Cerebellar nuclear complex (tissue), 1 donor: ENCODE measurements around the gene FGF22.

Source experiments
- DNase-seq, 2 experiments: peaks; one replicate each; lab custom pipeline; 2025; lab: John Stamatoyannopoulos, UW

Gene FGF22

DNA sequence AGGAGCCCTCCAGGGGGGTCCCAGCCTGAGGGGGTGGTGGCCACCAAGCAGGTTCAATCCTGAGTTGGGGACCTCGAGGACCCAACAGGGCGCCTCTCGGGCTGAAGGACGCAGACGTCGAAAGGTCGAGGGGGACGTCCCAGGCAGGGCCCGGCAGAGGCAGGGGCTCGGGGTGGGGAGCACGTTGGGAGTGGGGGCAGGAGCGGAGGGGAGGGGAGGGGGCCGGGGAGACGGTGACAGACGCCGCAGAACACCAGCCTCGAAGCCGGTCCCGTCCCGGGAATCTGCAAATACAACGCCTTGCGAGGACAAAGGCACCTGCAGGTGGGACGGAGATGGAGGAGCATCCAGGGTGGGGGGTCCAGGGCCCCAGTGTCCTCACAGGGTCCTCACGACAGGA, 4.1 kb downstream of the FGF22 start:
- no peak for DNase-seq

DNA sequence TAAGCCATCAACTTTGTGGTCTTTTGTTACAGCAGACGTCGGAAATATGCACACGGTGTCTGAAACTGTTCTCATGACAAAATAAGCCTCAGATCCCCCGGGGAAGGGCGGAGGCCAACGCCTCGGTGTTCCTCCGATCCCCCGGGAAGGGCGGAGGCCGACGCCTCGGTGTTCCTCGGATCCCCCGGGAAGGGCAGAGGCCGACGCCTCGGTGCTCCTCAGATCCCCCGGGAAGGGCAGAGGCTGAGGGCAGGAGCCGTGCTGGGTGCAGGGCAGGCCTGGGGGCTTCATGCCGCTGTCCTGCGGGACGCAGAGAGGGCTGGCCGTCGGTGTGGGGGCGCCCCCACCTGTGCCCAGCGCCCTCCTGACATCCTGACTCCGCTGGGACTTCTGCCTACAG, 4.7 kb downstream of the FGF22 start:
- DNase-seq = no peak

DNA sequence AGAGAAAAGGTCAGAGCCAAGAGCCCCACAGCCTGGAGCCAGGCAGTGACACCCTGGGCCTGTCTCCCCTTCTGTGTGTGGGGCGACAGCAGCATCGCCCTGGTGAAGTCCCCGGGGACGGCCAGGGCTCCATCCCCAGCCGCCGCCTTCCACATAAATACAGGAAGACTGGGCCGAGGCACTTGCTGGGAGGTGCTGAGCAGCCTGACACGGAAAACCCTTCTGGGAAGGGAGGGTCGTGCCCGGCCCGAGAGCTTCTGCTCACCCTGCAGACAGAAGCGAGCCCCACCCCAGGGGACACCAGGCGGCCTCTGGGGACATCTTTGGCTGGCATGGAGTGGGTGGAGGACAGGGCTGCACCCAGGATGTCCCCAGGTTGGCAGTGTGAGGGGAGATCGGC, 5.1 kb downstream of the FGF22 start:
- no peak for DNase-seq

DNA sequence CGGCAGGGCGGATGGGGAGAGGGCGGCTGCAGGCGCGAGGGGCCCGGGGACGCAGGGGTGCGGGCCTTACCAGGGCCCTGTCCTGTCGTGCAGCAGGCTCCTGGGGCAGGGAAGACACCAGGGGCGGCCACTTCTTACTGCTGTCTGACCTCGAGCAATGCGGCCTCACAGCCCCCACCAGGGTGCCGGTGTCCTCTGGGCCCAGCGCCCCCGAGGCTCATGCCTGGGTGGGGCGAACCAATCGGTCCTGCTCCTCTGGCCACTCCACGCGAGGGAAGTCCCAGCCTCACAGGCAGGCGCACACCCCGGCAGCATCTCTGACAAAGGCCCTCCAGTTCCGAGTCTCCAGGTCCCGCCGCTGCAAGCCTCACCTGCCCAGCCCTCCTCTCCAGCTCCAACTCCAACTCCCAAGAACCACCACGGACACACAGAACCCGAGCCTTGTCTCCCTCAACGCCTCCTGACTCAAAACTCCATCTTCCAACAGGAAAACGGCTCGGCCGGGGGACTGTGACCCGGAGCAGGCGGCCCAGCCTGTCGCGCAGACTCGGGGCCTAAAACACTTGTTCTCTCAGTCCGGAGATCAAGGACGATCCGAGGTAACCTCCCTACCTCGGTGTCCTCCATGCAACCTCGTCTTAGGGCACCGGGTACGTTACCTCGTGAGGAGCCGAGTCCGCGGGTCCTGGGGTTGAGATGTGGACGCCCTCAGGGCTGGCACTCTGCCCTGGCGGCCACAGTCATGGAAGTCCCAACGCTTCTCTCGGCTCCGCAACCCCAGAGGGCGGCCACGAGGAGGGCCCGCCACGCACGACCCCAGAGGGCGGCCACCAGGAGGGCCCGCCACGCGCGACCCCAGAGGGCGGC, 6.5 kb downstream of the FGF22 start:
- DNase-seq = no peak

DNA sequence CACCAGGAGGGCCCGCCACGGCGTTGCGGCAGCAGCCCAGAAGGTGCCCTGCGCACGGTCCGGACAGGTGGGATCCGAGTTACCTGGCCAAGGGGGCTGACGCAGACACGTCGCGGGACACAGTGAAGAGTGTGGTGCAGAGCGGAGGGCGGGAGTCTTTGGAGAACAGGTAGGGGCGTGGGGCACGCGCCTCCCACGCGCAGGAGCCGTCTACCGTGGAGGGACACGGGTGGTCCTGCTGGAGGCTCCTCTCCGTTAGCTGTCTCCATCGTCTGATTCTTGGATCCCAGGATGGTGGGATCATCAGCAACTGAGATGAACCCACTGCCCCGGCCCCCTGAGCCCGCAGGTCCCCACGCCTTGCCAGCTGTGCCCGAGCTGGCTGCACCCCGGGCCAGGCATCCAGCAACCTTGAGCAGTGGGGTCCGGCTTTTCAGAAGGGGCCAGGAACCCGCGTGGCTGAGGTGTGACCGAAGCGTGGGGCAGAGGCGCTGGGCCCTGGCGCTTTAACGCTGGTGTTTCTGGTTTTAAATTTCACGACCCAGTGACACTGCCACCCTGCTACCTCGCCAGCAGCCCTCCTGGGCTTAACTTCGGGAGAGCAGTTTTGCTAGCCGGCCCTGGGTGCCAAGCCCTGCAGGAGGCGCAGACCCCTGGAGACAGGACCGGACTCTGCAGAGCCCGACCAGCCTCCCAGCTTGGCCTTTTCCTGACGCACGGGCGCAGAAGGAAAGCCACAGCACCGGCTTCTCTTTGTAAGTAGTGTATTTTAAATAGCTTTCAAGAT, 7.3 kb downstream of the FGF22 start:
- no peak for DNase-seq

DNA sequence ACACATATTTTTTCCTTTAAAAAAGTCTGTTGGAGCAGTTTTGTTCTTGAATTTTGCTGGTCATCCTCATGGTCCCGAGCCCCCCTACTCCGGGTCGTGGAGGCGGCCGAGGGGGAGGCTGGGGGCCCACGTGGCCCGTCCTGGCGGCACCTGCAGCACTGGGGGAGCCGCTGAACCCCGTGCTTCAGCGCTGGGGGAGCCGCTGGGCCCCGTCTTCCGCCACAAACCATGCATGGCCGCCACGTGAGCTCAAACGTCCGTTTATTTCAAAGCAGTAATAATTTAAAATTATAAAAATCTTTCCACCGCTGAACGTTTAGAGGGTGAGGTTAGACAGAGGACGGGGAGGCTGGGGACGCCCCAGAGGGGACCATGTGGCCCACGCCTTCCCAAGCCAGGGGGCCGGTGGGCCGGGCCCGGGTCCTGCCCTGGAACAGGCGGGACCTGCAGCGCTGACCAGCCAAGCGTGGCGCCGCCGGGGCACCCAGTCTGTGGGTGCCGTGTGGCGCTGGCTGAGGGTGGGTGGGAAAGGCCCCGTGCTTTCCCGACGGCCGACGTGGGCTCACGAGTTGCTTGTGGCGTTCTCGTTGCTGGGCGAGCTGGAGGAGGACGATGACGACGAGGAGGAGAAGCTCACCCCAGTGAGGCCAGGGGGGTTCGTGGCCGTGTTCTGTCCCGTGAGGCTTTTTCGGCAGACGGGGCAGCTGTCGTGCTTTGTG, 8.0 kb downstream of the FGF22 start:
- no peak for DNase-seq

DNA sequence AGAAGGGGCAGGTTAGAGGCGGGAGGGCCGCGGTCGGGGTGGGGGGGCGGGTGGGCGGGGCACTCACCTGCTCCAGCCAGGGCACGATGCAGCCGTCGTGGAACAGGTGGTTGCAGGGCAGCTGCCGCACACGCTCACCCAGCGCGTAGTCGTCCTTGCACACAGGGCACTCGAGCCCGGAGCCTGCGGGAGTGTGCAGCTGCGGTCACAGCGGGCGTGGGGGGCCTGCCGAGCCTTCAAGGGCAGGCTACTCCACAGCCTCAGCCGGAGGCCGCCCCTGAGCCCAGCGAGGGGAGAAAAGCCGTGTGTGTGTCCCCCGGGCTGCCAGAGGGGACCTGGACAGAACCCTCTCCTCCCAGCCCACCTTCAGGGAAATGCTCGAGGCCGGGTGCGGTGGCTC, 8.6 kb downstream of the FGF22 start:
- DNase-seq = no peak

DNA sequence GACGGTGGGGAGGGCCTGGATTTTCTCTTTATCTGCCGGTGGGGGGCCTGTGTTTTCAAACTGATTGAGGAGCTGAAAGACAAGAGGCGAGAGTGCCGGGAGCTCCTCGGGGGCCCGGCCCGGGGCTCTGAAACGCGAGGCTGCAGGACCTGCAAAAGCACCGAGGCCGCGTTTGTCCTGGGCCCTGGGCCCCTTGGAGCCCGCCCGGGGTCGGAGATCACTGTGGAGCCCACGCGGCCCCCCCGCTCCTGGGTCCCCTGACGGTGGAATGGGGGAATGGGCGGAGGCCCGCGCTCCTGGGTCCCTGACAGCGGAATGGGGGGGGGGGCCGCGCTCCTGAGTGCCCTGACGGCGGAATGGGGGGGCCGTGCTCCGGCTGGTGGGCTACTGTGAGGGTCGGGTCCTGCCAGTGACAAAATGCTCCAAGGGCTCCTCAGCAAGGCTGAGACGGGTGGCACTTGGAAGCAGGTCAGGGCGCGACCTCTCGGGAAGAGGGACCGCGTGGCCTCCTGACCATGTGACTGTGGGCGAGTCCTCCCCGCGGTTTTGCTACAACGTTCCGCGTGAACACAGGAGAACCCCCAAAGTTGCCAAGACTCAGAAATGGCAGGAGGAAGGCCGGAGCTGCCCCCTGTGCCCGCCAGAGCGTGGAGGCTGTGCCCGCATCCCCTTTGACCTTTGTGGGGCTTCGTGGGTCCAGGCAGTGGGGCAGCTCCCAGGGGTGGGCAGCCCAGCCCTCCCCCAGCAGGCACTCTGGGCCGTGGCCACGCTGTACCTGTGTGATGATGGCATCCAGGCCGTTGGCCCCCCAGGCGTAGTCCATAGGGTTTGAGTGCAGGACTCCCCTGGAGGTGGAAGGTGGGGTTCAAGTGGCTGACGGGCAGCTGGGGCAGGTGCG, 9.5 kb downstream of the FGF22 start:
- DNase-seq = no peak

DNA sequence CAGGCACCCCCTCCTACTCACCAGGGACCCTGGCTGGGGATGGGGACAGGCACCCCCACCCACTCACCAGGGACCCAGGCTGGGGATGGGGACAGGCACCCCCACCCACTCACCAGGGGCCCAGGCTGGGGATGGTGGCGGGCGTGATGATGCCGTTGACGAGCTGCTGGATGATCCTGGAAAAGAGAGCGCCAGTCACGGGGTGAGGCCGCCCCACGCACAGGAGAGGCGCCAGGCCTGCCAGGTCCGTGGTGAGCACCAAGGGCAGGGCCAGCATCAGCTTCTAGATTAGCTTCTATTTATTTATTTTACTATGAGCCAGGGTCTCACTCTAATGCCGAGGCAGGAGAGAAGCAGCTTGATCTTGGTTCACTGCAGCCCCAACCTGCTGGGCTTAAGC, 10.4 kb downstream of the FGF22 start:
- no peak for DNase-seq

DNA sequence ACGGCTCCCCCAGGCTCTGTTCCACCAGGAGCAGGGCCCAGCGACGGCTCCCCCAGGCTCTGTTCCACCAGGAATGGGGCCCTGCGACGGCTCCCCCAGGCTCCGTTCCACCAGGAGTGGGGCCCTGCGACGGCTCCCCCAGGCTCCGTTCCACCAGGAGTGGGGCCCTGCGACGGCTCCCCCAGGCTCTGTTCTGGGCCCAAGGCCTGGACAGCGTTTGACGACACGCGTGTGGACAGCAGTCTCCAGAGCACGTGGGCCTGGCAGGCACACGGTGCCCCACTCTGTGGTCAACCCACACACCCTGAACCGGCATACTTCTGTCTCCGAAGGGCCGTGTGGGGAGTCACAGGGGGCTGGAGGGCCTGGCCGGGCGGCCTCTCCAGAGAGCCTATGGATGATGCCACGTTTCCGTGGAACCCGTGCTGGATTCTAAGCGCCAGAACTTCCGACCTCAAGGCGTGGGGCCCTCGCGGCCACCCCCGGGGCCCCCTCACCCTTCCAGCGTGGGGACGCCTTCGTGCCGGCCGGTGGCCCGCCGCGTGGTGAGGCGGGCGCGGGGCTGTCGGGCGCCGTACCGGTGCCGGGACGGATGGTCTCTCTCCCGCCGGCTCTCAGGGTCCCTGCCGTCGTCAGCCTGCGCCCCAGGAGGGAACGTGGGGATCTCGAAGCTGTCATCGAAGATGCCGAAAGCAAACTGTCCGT, 11.6 kb downstream of the FGF22 start:
- DNase-seq = no peak

DNA sequence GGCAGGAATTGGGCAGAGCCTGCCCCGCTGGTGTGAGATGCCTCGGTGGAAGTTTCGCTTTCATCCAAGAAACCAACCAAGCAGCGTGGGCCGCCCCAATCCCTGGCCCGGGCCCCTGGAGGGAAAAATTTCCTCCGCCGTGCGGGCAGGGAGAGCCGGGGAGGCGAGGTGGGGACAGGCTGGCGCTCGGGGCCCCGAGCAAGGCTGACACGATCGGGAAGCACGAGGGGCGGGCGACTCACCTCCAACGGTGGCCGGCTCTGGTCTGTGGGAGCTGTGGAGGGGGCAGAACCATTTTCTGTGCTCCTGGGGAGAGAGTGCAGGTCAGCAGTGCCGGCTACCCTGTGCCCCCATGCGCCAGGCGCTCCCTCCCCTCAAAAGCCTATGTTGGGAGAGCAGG, 12.3 kb downstream of the FGF22 start:
- DNase-seq = no peak

DNA sequence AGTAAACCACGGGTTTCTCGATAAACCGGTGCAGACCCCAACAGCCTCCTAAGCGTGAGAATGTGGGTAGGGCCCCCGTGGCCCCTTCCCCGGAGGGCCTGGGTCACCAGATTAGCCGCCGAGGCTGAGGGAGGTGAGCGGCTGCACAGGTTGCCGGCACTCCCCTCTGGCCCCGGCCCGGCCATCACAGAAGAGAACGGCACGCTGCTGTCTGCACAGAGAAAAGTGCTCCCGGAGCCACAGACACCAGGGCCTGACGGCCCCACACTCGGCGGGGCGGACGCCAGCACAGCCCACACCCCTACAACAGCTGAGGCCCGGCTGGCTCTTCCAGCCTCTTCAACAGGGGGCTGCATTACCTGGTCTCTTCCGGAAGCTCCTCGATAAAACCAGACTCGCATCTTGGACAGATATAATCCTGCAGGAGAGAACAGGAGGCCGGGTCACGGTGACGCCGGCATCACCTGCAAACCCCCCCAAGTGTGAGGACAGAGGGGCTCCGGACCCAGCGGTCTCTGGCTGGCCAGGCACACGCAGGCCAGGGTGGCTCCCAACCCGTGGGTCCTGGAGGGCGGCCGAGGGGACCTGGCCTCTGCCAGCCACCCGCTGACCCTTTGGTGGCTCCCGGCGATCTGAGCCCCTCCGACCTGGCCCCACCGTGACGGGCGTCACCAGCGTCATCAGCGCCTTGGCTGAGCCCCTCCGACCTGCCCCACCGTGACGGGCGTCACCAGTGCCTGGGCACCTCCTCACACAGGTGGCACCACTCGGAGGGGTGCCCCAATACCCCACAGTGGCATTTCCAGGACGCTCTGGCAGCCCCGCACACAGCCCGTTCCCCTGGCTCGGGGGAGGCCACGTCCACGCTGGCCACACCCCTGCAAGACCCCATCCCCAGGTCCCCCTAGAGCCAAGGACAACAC, 13.0 kb downstream of the FGF22 start:
- DNase-seq = no peak

DNA sequence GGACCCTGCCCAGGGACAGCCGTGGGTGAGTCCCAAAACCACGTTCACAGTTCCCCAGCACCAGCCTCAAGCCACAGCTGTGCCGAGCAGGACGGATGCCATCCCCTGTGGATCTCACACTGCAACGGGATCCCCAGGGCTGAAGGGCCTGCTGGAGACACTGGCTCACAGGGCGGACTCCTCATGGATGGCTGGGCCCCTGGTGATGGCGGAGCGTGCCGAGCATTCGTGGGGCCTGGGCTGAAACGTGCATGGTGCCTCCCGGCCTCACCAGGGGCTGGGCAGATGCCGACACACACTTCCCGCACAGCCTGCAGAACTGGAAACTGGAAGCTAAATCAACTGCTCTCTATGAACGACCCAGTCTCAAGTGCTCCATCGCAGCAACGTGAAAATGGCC, 13.7 kb downstream of the FGF22 start:
- DNase-seq = no peak

DNA sequence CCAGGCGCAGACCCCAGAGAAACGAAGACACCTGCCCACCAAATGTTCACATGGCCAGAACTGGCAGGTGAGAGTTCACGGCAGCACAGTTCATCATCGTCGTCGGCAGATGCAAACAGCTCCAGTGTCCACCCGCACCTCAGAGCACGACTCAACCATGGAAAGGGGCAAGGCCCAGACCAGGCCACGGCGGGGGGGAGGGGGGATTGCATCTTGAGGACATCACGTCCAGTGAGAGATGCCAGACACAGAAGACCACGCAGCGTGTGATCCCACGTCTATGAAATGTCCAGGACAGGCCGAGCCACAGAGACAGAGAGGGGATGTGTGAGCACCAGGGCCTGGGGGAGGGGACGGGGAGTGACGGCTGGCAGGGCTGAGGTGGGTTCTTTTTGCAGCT, 16.0 kb downstream of the FGF22 start:
- DNase-seq = no peak

DNA sequence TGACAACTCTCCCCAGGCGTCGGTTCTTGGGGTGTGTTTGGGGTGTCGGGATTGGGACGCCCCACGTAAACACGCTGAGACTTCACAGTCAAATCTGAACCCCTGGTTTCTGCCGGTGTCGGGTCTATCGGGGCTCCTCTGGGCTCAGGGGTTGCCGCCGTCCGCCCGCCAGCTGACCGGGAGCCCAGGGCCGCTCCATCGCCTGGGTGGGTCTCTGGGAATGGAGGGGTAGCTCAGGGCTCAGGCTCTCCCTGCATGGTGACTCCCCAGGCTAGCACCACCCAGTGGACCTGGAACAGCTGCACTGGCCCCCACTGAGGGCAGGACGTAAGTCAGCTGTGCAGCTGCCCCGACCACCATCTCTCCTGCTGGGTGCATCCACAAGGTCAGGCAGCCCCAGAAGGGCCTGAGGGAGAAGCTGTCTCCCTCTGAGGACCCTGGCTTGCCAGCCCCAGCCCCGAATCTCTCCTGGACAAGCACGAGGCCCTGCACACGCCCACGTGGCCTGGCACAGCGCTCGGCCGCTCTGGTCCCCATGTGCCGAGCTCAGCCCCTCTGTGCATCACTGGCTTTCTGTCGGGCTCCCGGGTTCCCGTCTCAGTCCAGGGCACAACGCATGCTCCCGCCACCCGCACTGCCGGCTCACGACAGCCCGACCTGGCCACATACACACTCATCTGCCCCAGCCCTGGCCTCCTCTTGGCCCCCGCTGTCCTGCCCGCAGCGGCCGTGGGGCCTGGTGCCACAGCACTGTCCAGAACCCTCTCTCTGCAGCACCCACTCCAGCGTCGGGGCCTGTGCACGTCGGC, 17.3 kb downstream of the FGF22 start:
- DNase-seq = no peak

DNA sequence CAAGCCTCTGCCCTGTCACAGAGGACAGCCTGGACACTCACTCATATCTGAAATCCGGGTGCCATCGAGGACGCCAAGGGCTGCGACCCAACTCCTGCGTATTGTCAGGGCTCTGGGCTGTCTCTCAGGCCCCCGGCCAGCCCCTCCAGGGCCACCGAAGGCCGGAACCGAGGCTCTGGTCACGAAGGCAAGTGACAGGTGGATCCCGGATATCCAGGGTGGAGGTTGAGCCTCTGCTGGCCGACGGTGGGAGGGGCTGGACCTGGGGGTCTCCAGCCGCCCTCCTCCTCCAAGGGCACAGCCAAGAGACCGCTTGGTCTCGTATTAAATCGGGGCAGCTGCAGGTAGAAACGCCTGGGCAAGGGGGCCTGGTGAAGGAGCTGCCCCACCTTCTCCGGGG, 17.9 kb downstream of the FGF22 start:
- DNase-seq = no peak

DNA sequence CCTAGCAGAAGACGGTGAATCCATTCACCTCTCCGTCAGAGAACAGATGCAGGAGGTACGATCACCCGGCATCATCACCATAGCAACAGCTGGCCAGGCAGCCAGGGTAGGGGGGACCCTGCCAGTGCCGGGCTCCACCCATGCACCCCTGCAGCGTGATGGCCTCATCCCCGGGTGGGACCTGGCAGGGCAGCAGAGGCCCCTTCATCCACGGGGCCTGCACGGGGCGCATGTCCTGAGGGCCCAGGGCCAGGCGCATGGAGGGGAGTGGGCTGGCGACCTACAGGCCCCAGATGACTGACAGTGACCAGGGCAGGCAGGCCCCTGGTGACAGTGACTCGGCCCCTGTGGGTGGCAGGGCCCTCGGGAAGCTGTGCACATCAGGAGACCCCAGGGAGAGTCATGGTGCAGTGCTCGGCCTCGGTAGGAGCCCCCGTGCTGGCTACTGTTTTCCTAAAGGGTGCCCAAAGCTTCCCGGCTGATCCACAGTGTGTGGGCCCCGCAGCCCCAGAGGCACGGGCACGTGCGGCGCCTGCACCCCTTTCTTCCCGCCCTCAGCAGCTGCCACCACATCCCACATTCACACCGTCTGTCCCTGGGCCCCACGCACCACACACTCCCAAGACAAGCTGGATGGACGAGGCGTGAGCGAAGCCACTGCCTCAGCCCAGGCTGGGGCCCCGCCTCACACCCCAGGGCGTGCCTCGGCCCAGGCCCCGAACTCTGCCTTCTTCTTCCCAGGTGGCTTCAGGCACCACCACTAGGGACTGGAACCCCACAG, 18.6 kb downstream of the FGF22 start:
- DNase-seq = no peak
